HepG2 (cell line): ENCODE measurements around the gene MAP1B. TPM values are rescaled to one million over a fixed set of nuclear protein-coding genes. Genes with fewer than 3 reads are reported as not detected.

Experiments
- ATAC-seq: fragments of 200-7000 bp; cut with Tn5 transposase; 3 replicates; pipeline ENCODE4 v1.9.1; 2020; ENCODE audit warnings: mild to moderate bottlenecking, moderate library complexity
- BruUV-seq: library from RNA; stranded (reverse); fragments of 400-500 nt; replicated peaks from 2 replicates; lab custom pipeline; 2021; lab: Mats Ljungman, UMichigan
- CTCF ChIA-PET: fragments of 300-600 bp; formaldehyde crosslinking; extraction: SDS; loops from one replicate; lab custom pipeline; 2021; ENCODE audit warnings: low total read pairs, inconsistent platforms, low intra/inter-chr PET ratio; lab: Yijun Ruan, JAX
- POLR2A ChIA-PET: fragments of 350-600 bp; sonication (Branson Sonifier 250); formaldehyde crosslinking; loops from one replicate; lab custom pipeline; 2020; ENCODE audit warnings: antibody characterized with exemption, inconsistent platforms; lab: Yijun Ruan, JAX
- DNase-seq: peaks from one replicate; pipeline ENCODE4 v3.0.0-alpha.2; 2015; ENCODE audit warnings: low spot score
- FAIRE-seq: peaks from 3 replicates; lab custom pipeline; 2011; peaks lifted over from hg19 to GRCh38; lab: Jason Lieb, UNC
- H2AFZ ChIP-seq: one replicate; pipeline ENCODE4 v1.6.1; 2011; ENCODE audit warnings: low read length, inconsistent platforms
- H3K27ac ChIP-seq: fragments of 300-600 bp; 3 replicates; pipeline ENCODE4 v1.8.0; 2011; ENCODE audit warnings: mixed run types, mild to moderate bottlenecking, mixed read lengths, low read length, inconsistent platforms; ENCODE audit not compliant: insufficient read depth; ENCODE audit errors: extremely low read length
- H3K27me3 ChIP-seq, 2 experiments: fragments of 200-600 bp in 1 of 2; 2 replicates in 1 of 2; 3 replicates in 1 of 2; pipeline versions ENCODE4 v1.6.0 to v1.8.0; 2011; ENCODE audit warnings: low read length in 2 of 2, mild to moderate bottlenecking in 2 of 2, moderate library complexity in 2 of 2, inconsistent platforms in 1 of 2; ENCODE audit not compliant: insufficient read depth in 2 of 2, control insufficient read depth in 1 of 2
- H3K36me3 ChIP-seq, 2 experiments: fragments of 200-600 bp in 1 of 2; replicated peaks in 1 of 2; 2 replicates in 1 of 2; 3 replicates in 1 of 2; pipeline versions ENCODE4 v1.5.1 to v1.8.0; 2011; ENCODE audit warnings: low read length in 2 of 2, inconsistent platforms in 1 of 2; ENCODE audit not compliant: insufficient read depth in 2 of 2, control insufficient read depth in 1 of 2
- H3K4me1 ChIP-seq: 2 replicates; pipeline ENCODE4 v1.5.1; 2012; ENCODE audit warnings: low read length, inconsistent platforms; ENCODE audit not compliant: insufficient read depth
- H3K4me2 ChIP-seq: 2 replicates; pipeline ENCODE4 v1.6.0; 2011; ENCODE audit warnings: low read depth, low read length, inconsistent platforms
- H3K4me3 ChIP-seq, 3 experiments: fragments of 200-600 bp in 1 of 3; sonication (generic), shearing (Covaris generic) in 1 of 3; replicated peaks in 1 of 3; 2 replicates each; pipeline ENCODE4 v1.5.1; 2011 to 2016; ENCODE audit warnings: low read length in 3 of 3, inconsistent platforms in 2 of 3, low read depth in 2 of 3, mild to moderate bottlenecking in 2 of 3, control low read depth in 1 of 3, mixed read lengths in 1 of 3; ENCODE audit not compliant: insufficient read depth in 1 of 3
- H3K79me2 ChIP-seq: one replicate; pipeline ENCODE4 v1.6.1; 2011; ENCODE audit warnings: low read length, inconsistent platforms; ENCODE audit not compliant: insufficient read depth
- H3K9ac ChIP-seq: 2 replicates; pipeline ENCODE4 v1.6.0; 2011; ENCODE audit warnings: mild to moderate bottlenecking, low read depth, low read length, inconsistent platforms; ENCODE audit not compliant: insufficient read depth
- H3K9me3 ChIP-seq: 2 replicates; pipeline ENCODE4 v1.5.1; 2012; ENCODE audit warnings: mild to moderate bottlenecking, low read length
- H4K20me1 ChIP-seq: 2 replicates; pipeline ENCODE4 v1.6.0; 2011; ENCODE audit warnings: inconsistent platforms, mild to moderate bottlenecking, low read length, moderate library complexity; ENCODE audit not compliant: insufficient read depth
- CBX2 ChIP-seq, 2 experiments: fragments of 200-600 bp in 1 of 2; sonication (generic); formaldehyde crosslinking in 1 of 2; IDR thresholded peaks; 2 replicates each; pipeline versions ENCODE4 v1.7.0 to v1.8.1; 2018 to 2022; ENCODE audit warnings: low read depth in 2 of 2, low read length in 1 of 2, mild to moderate bottlenecking in 1 of 2, missing genetic modification reagents in 1 of 2
- CBX5 ChIP-seq: sonication (generic); formaldehyde crosslinking; IDR thresholded peaks from 2 replicates; pipeline ENCODE4 v1.4.0; 2020; ENCODE audit warnings: missing genetic modification reagents, borderline replicate concordance
- CEBPG ChIP-seq: IDR thresholded peaks from 2 replicates; pipeline ENCODE4 v1.6.1; 2016
- DNMT1 ChIP-seq: sonication (generic); formaldehyde crosslinking; IDR thresholded peaks from 2 replicates; pipeline ENCODE4 v1.5.1; 2020; ENCODE audit warnings: mild to moderate bottlenecking, missing genetic modification reagents
- HMG20A ChIP-seq: IDR thresholded peaks from 2 replicates; pipeline ENCODE4 v1.6.1; 2016; ENCODE audit warnings: borderline replicate concordance
- KLF13 ChIP-seq: sonication (generic); formaldehyde crosslinking; IDR thresholded peaks from 2 replicates; pipeline ENCODE4 v1.4.0; 2020; ENCODE audit warnings: mild to moderate bottlenecking, missing genetic modification reagents
- NFYC ChIP-seq: IDR thresholded peaks from 2 replicates; pipeline ENCODE4 v1.6.1; 2016; ENCODE audit warnings: missing genetic modification reagents, missing compliant biosample characterization
- NR2C2 ChIP-seq: sonication (generic); formaldehyde crosslinking; IDR thresholded peaks from 2 replicates; pipeline ENCODE4 v1.4.0; 2020; ENCODE audit warnings: missing genetic modification reagents, mild to moderate bottlenecking, moderate library complexity, borderline replicate concordance
- PPARG ChIP-seq: conservative IDR thresholded peaks from 2 replicates; pipeline ENCODE4 v1.6.1; 2016; ENCODE audit warnings: missing biosample characterization, missing genetic modification reagents
- SALL1 ChIP-seq: sonication (generic); formaldehyde crosslinking; IDR thresholded peaks from 2 replicates; pipeline ENCODE4 v1.8.0; 2022; ENCODE audit warnings: mild to moderate bottlenecking, missing genetic modification reagents
- SIN3B ChIP-seq: fragments of 150-350 bp; IDR thresholded peaks from 2 replicates; pipeline ENCODE4 v1.6.1; 2014; ENCODE audit warnings: low read length
- ZNF138 ChIP-seq: sonication (generic); formaldehyde crosslinking; IDR thresholded peaks from 2 replicates; pipeline ENCODE4 v1.5.0; 2020; ENCODE audit warnings: mild to moderate bottlenecking, low read depth, missing genetic modification reagents
- ZNF232 ChIP-seq: sonication (generic); formaldehyde crosslinking; IDR thresholded peaks from 2 replicates; pipeline ENCODE4 v1.4.0; 2020; ENCODE audit warnings: missing genetic modification reagents, borderline replicate concordance
- ZNF484 ChIP-seq: sonication (generic); formaldehyde crosslinking; IDR thresholded peaks from 2 replicates; pipeline ENCODE4 v1.5.1; 2020; ENCODE audit warnings: mild to moderate bottlenecking, low read depth, missing genetic modification reagents, borderline replicate concordance
- WGBS: methylation state at CpG from one replicate; pipeline ENCODE4 v1.1.6; 2017; ENCODE audit warnings: low lambda C conversion rate; 5-methylcytosine and 5-hydroxymethylcytosine counted together
- in situ Hi-C: cut with HindIII; loops from 2 replicates; pipeline ENCODE4 v1.10.0; 2017; ENCODE audit warnings: low pct_unique_long_range_greater_than_20kb; ENCODE audit not compliant: extremely low pct_ligation_motif_present
- intact Hi-C: fragments of 100-400 bp; cut with micrococcal nuclease; formaldehyde crosslinking; loops from one replicate; pipeline ENCODE4 v1.10.0; 2022; ENCODE audit not compliant: unreplicated experiment
- polyA plus RNA-seq, 8 experiments: library from polyadenylated mRNA; depleted of rRNA in 3 of 8; stranded (reverse) in 7 of 8; unstranded in 1 of 8; fragments of >200 nt; fragmentation: Illumina TruSeq in 4 of 8; extraction: Trizol in 4 of 8; gene quantifications; 2 replicates each; pipeline versions ENCODE4 v1.2.1 to v1.2.3, GENCODE V29; 2011 to 2016; ENCODE audit warnings: low read depth in 4 of 8, missing spikeins in 1 of 8, mixed read lengths in 1 of 8; ENCODE audit not compliant: insufficient read depth in 1 of 8
- total RNA-seq, 5 experiments: library from RNA; depleted of rRNA; stranded (reverse); fragments of >200 nt; fragmentation: Illumina TruSeq; extraction: Trizol; gene quantifications; 2 replicates each; pipeline ENCODE4 v1.2.3, GENCODE V29; 2016; ENCODE audit warnings: low read depth in 1 of 5
- TF ChIP-seq, protein P1 (sequence below): sonication (generic); formaldehyde crosslinking; IDR thresholded peaks from 2 replicates; pipeline ENCODE4 v1.8.1; 2023; ENCODE audit warnings: mild to moderate bottlenecking, inconsistent platforms, moderate library complexity, missing genetic modification reagents, borderline replicate concordance
- TF ChIP-seq, protein P2 (sequence below): sonication (generic); formaldehyde crosslinking; IDR thresholded peaks from 2 replicates; pipeline ENCODE4 v1.9.0; 2021; ENCODE audit warnings: missing genetic modification reagents, mild to moderate bottlenecking, borderline replicate concordance

Gene MAP1B
- total and polyA plus RNA-seq, 2 of the 13 experiments (the other 11 are each of a cell fraction or from before 2014, with no cell fraction given) = 3.3 to 6.2 TPM

DNA sequence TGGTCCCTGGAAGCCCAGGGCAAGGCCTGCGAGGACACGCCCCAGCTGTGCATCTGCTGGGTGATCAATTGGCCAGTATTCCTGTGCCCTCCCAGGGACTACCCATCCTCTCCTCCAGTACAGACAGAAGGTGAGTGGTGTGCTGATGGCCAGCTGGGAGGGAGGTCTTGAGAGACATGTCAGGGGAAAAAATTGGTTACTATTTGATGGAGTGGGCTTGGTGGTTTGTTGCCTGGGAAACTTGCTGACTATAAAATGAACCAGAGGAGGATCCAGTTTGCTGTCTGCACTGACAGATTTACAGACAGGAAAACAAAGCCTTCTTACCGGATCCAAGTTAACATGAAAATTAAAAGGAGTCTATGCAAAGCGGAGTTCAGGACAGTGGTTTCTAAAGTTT, 40.3 kb downstream of the MAP1B start:
- POLR2A ChIA-PET = no interaction called here
- no TSS peak for BruUV-seq
- Histone ChIP-seq H3K27me3 (no peaks in the 10 kb centered on the region), H3K4me2 (no peak overlapping the region), H3K9me3 (no peaks in the 10 kb centered on the region), H4K20me1 (no peaks in the 10 kb centered on the region), H3K4me1 (peaks cover 14% of the 10 kb centered on the region), H3K9ac (no peak overlapping the region), H3K79me2 (no peaks in the 10 kb centered on the region), H3K4me3 (no peak overlapping the region), H2AFZ (no peak overlapping the region), H3K27ac (no peak overlapping the region), H3K36me3 (no peaks in the 10 kb centered on the region)
- FAIRE-seq = no peak
- no peak for DNase-seq
- over 99% methylated on average over 4 of the region's 4 CpGs for WGBS
- intact Hi-C loops = no loop called here
- TF ChIP-seq PPARG (CRISPR knock-in tag) = no peak
- no peak for TF ChIP-seq CEBPG (CRISPR knock-in tag)
- no peak for TF ChIP-seq DNMT1 (CRISPR knock-in tag)
- no peak for TF ChIP-seq ZNF232 (CRISPR knock-in tag)
- TF ChIP-seq NR2C2 (CRISPR knock-in tag) = no peak
- no peak for TF ChIP-seq NFYC
- TF ChIP-seq, protein P1, sequence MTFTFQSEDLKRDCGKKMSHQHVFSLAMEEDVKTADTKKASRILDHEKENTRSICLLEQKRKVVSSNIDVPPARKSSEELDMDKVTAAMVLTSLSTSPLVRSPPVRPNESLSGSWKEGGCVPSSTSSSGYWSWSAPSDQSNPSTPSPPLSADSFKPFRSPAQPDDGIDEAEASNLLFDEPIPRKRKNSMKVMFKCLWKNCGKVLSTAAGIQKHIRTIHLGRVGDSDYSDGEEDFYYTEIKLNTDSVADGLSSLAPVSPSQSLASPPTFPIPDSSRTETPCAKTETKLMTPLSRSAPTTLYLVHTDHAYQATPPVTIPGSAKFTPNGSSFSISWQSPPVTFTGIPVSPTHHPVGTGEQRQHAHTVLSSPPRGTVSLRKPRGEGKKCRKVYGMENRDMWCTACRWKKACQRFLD (CRISPR knock-in tag) = no peak
- TF ChIP-seq HMG20A = no peak
- TF ChIP-seq, protein P2, sequence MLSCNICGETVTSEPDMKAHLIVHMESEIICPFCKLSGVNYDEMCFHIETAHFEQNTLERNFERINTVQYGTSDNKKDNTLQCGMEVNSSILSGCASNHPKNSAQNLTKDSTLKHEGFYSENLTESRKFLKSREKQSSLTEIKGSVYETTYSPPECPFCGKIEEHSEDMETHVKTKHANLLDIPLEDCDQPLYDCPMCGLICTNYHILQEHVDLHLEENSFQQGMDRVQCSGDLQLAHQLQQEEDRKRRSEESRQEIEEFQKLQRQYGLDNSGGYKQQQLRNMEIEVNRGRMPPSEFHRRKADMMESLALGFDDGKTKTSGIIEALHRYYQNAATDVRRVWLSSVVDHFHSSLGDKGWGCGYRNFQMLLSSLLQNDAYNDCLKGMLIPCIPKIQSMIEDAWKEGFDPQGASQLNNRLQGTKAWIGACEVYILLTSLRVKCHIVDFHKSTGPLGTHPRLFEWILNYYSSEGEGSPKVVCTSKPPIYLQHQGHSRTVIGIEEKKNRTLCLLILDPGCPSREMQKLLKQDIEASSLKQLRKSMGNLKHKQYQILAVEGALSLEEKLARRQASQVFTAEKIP = no peak
- no peak for TF ChIP-seq SIN3B
- no peak for TF ChIP-seq SALL1 (CRISPR knock-in tag)
- TF ChIP-seq ZNF484 (CRISPR knock-in tag) = no peak
- TF ChIP-seq KLF13 (CRISPR knock-in tag) = no peak
- no peak for TF ChIP-seq CBX5
- no peak for TF ChIP-seq CBX2 (IDR thresholded peaks at IDR 0.05; ENCODE audit: low read depth, low read length)
- no peak for TF ChIP-seq CBX2 (CRISPR knock-in tag; IDR thresholded peaks at IDR 0.05; ENCODE audit: low read depth)
- TF ChIP-seq ZNF138 (CRISPR knock-in tag) = no peak
- ATAC-seq = no peak
- in situ Hi-C loops = no loop called here
- CTCF ChIA-PET = no interaction called here
